B cell (primary cell): Measurements from ENCODE around the gene VAV2. TPM values are rescaled to one million over a fixed set of nuclear protein-coding genes. Genes with fewer than 3 reads are reported as not detected.

Source experiments
- ATAC-seq: fragments of 200-7000 bp; cut with Tn5 transposase; one replicate; pipeline ENCODE4 v1.10.0; 2021; ENCODE audit warnings: low read depth, mild to moderate bottlenecking, moderate number of reproducible peaks, moderate library complexity
- CTCF ChIA-PET: fragments of 350-600 bp; sonication (Branson Sonifier 250); formaldehyde crosslinking; loops from one replicate; lab custom pipeline; 2021; ENCODE audit warnings: antibody characterized with exemption, inconsistent platforms; lab: Charles Lee
- POLR2A ChIA-PET: fragments of 350-600 bp; sonication (Branson Sonifier 250); formaldehyde crosslinking; loops from one replicate; lab custom pipeline; 2021; ENCODE audit warnings: antibody characterized with exemption; lab: Charles Lee
- DNase-seq: peaks from one replicate; pipeline ENCODE4 v3.0.0; 2013
- H2AFZ ChIP-seq: 2 replicates; pipeline ENCODE4 v1.6.1; 2012; ENCODE audit warnings: mild to moderate bottlenecking, low read depth, low read length; ENCODE audit not compliant: insufficient read depth, poor library complexity, severe bottlenecking
- H3K27ac ChIP-seq, 2 donors: 1 replicate in 1 of 2; 2 replicates in 1 of 2; pipeline ENCODE4 v1.5.1; 2012 to 2013; ENCODE audit warnings: low read length in 2 of 2, mild to moderate bottlenecking in 2 of 2, moderate library complexity in 1 of 2
- H3K27me3 ChIP-seq, 4 experiments: fragments of 200-600 bp in 1 of 4; sonication (generic) in 1 of 4; replicated peaks in 1 of 4; 1 replicate in 2 of 4; 2 replicates in 2 of 4; pipeline versions ENCODE4 v1.6.1 to v1.7.0; 2013 to 2016; ENCODE audit warnings: low read length in 3 of 4, mild to moderate bottlenecking in 2 of 4, mixed read lengths in 1 of 4, moderate library complexity in 1 of 4; ENCODE audit not compliant: insufficient read depth in 4 of 4, control insufficient read depth in 3 of 4; ENCODE audit errors: control extremely low read depth in 1 of 4
- H3K36me3 ChIP-seq, 2 experiments: replicated peaks in 1 of 2; 1 replicate in 1 of 2; 2 replicates in 1 of 2; pipeline versions ENCODE4 v1.6.1 to v1.7.1; 2013; ENCODE audit warnings: low read length in 1 of 2; ENCODE audit not compliant: insufficient read depth in 2 of 2, control insufficient read depth in 1 of 2; ENCODE audit errors: control extremely low read depth in 1 of 2, extremely low read depth in 1 of 2
- H3K4me1 ChIP-seq, 2 donors: fragments of 200-600 bp in 1 of 2; sonication (generic) in 1 of 2; 1 replicate in 1 of 2; 2 replicates in 1 of 2; pipeline versions ENCODE4 v1.5.1 to v1.6.1; 2013 to 2017; ENCODE audit warnings: low read length in 2 of 2; ENCODE audit not compliant: control insufficient read depth in 2 of 2, insufficient read depth in 2 of 2
- H3K4me2 ChIP-seq: replicated peaks from 2 replicates; pipeline ENCODE3; 2012; ENCODE audit warnings: mild to moderate bottlenecking, low read depth, low read length; ENCODE audit not compliant: poor library complexity, severe bottlenecking
- H3K4me3 ChIP-seq, 5 experiments: fragments of 200-600 bp in 1 of 5; sonication (generic) in 1 of 5; 1 replicate in 3 of 5; 2 replicates in 2 of 5; pipeline versions ENCODE4 v1.5.1 to v1.7.0; 2011 to 2016; ENCODE audit warnings: low read length in 4 of 5, mild to moderate bottlenecking in 4 of 5, low read depth in 2 of 5, control low read depth in 1 of 5, moderate library complexity in 1 of 5; ENCODE audit not compliant: insufficient read depth in 1 of 5; ENCODE audit errors: control extremely low read depth in 1 of 5, extremely low read depth in 1 of 5
- H3K79me2 ChIP-seq: fragments of 200-600 bp; sonication (generic); one replicate; pipeline ENCODE4 v1.6.0; 2016; ENCODE audit warnings: low read length; ENCODE audit not compliant: control insufficient read depth, insufficient read depth
- H3K9ac ChIP-seq: fragments of 200-600 bp; sonication (generic); 2 replicates; pipeline ENCODE4 v1.6.1; 2017; ENCODE audit warnings: mild to moderate bottlenecking, low read length, moderate library complexity
- H3K9me3 ChIP-seq, 3 donors: one replicate each; pipeline versions ENCODE4 v1.6.1 to v1.7.1; 2013; ENCODE audit warnings: low read length in 2 of 3; ENCODE audit not compliant: control insufficient read depth in 2 of 3, insufficient read depth in 1 of 3; ENCODE audit errors: control extremely low read depth in 1 of 3
- H4K20me1 ChIP-seq: 2 replicates; pipeline ENCODE4 v1.6.0; 2012; ENCODE audit warnings: mild to moderate bottlenecking, low read length; ENCODE audit not compliant: insufficient read depth, control insufficient read depth, poor library complexity, severe bottlenecking
- H3K27ac Mint-ChIP-seq: one replicate; pipeline ENCODE4 v1.8.0; 2021; ENCODE audit warnings: mixed read lengths
- H3K27me3 Mint-ChIP-seq: one replicate; pipeline ENCODE4 v1.8.0; 2021; ENCODE audit warnings: mixed read lengths
- H3K4me1 Mint-ChIP-seq: one replicate; pipeline ENCODE4 v1.8.0; 2021; ENCODE audit warnings: mixed read lengths
- H3K4me3 Mint-ChIP-seq: one replicate; pipeline ENCODE4 v1.8.0; 2021; ENCODE audit warnings: mixed read lengths
- H3K9me3 Mint-ChIP-seq: one replicate; pipeline ENCODE4 v1.8.0; 2022; ENCODE audit warnings: mixed read lengths; ENCODE audit not compliant: insufficient read depth
- CTCF ChIP-seq: fragments of 200-600 bp; IDR thresholded peaks from one replicate; pipeline ENCODE4 v1.8.0; 2022; ENCODE audit warnings: antibody characterized with exemption, mild to moderate bottlenecking
- EZH2 ChIP-seq: IDR thresholded peaks from 2 replicates; pipeline ENCODE4 v1.6.1; 2012; ENCODE audit warnings: borderline replicate concordance, low read depth, mild to moderate bottlenecking, moderate library complexity, low read length; ENCODE audit not compliant: insufficient read depth, poor library complexity, severe bottlenecking
- WGBS: methylation state at CpG from one replicate; pipeline ENCODE4 v1.1.5; 2013; ENCODE audit warnings: missing lambda C conversion rate; ENCODE audit not compliant: insufficient coverage; 5-methylcytosine and 5-hydroxymethylcytosine counted together
- intact Hi-C: fragments of 100-400 bp; cut with micrococcal nuclease; formaldehyde crosslinking; loops from one replicate; pipeline ENCODE4 v1.10.0; 2022
- polyA plus RNA-seq: library from polyadenylated mRNA; depleted of rRNA; stranded (reverse); fragments of >200 nt; gene quantifications from 2 replicates; pipeline ENCODE4 v1.2.3, GENCODE V29; 2012
- total RNA-seq, 2 donors: library from RNA; stranded (reverse); fragments of 120-200 nt in 1 of 2; gene quantifications; 1 replicate in 1 of 2; 2 replicates in 1 of 2; pipeline versions ENCODE4 v1.2.3 to v1.2.4, GENCODE V29; 2013 to 2022

Gene VAV2
- total and polyA plus RNA-seq, 2 donors (not counting 1 experiment from before 2014, with no cell fraction given): 34.4 to 128 TPM

GRCh38 chr9:133742849-133743444 is 249.2 kb downstream of the VAV2 start:
- no peak overlapping the region for H3K27ac Mint-ChIP-seq
- no peak overlapping the region for H3K4me3 Mint-ChIP-seq
- peaks cover 8 to 11% of the 10 kb centered on the region in 2 donors for H3K4me1 ChIP-seq
- ChIA-PET POLR2A (no interaction called here), CTCF (interaction anchor here (0.7 to 2.6 kb wide), 19 partner anchors 9 to 600 kb away, joined by 3 to 23 read pairs (median 5); partner anchors contain the start of gene WDR5)
- WGBS: 18% methylated on average over 6 of the region's 8 CpGs
- H3K9ac ChIP-seq: no peak overlapping the region
- no peaks in the 10 kb centered on the region for H3K9me3 ChIP-seq
- H3K4me3 ChIP-seq: no peak overlapping the region
- TF ChIP-seq EZH2 (no peak), CTCF (peak; percentile 97)
- peaks cover 0 to 8% (median 2%) of the 10 kb centered on the region in 4 experiments for H3K27me3 ChIP-seq
- H3K9me3 Mint-ChIP-seq: no peaks in the 10 kb centered on the region
- H2AFZ ChIP-seq: no peak overlapping the region
- no peaks in the 10 kb centered on the region for H3K79me2 ChIP-seq
- no peak overlapping the region for H3K4me2 ChIP-seq
- peak; percentile 91 for ATAC-seq
- no peaks in the 10 kb centered on the region for H3K36me3 ChIP-seq
- H3K27ac ChIP-seq: no peak overlapping the region
- peak; percentile 82 for DNase-seq
- intact Hi-C loops: loop anchor here (1.0 kb wide), 1 partner anchor 251 kb away; no protein-coding TSS in a partner anchor
- no peaks in the 10 kb centered on the region for H4K20me1 ChIP-seq
- peaks cover 4% of the 10 kb centered on the region for H3K4me1 Mint-ChIP-seq
- H3K27me3 Mint-ChIP-seq: peaks cover 33% of the 10 kb centered on the region

- ATAC-seq (no peak), DNase-seq (no peak)
- no peak overlapping the region for H3K4me3 Mint-ChIP-seq
- Histone ChIP-seq H2AFZ (no peak overlapping the region), H3K4me1 (peaks cover 8 to 16% of the 10 kb centered on the region in 2 donors), H3K9ac (no peak overlapping the region), H3K9me3 (no peaks in the 10 kb centered on the region), H3K4me3 (no peak overlapping the region), H3K27me3 (peaks cover 0 to 4% (median 2%) of the 10 kb centered on the region in 4 experiments), H3K36me3 (no peaks in the 10 kb centered on the region), H3K27ac (no peak overlapping the region), H3K4me2 (no peak overlapping the region), H3K79me2 (no peaks in the 10 kb centered on the region), H4K20me1 (no peaks in the 10 kb centered on the region)
- H3K4me1 Mint-ChIP-seq: peaks cover 8% of the 10 kb centered on the region
- TF ChIP-seq CTCF (no peak), EZH2 (no peak)
- CTCF ChIA-PET: interaction anchor here (0.7 to 2.6 kb wide), 18 partner anchors 9 to 599 kb away, joined by 3 to 23 read pairs (median 5); partner anchors contain the start of gene WDR5
- no peaks in the 10 kb centered on the region for H3K9me3 Mint-ChIP-seq
- no peak overlapping the region for H3K27ac Mint-ChIP-seq
- POLR2A ChIA-PET: no interaction called here
- intact Hi-C loops: no loop called here
- WGBS: 79% methylated on average over 7 of the region's 7 CpGs
- peaks cover 26% of the 10 kb centered on the region for H3K27me3 Mint-ChIP-seq
Observed at GRCh38 chr9:133742251-133742650, 249.9 kb downstream of the VAV2 start.
